Hematopoietic multipotent progenitor cell treated with erythropoietin and hydrocortisone succinate and interleukin-3 and kit ligand, for 17 days (in vitro differentiated cells): Measurements from ENCODE around the gene BATF3.
"Not testable (repeated sequence)": the region's sequence is repeated elsewhere in the genome, so short reads cannot be mapped to it uniquely, and the experiment has no call there.

ENCODE experiments used
- DNase-seq: peaks from one replicate; pipeline ENCODE4 v3.0.0-alpha.2; 2015; ENCODE audit warnings: low spot score

BATF3 gene

DNA sequence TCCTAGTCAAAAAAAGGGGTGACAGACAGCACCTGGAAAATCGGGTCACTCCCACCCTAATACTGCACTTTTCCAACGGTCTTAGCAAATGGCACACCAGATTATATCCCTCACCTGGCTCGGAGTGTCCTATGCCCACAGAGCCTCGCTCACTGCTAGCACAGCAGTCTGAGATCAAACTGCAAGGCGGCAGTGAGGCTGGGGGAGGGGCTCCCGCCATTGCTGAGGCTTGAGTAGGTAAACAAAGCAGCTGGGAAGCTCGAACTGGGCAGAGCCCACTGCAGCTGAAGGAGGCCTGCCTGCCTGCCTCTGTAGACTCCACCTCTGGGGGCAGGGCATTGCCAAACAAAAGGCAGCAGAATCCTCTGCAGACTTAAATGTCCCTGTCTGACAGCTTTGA is 41.4 kb downstream of the BATF3 start:
- DNase-seq: not testable (repeated sequence)

DNA sequence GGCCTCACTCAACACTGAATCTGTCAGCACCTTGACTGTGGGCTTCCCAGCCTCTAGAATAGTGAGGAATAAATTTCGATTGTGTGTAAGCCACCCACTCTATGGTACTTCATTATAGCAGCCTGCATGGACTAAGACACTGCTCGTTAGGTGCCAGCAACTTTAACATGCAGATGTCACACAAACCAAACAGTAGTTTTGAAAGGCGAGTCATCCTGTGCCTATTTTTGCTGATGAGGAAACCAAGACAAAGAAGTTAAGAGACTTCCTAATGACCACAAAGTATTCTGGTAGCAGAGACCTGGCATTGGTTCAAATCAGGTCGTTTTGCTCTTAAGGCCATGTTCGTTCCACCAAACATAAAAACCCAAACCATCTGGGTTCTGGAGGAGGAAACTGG is 42.9 kb downstream of the BATF3 start:
- DNase-seq: no peak

- no peak for DNase-seq
Observed at GRCh38 chr1:212655668-212656440, 43.8 kb downstream of the BATF3 start.

DNA sequence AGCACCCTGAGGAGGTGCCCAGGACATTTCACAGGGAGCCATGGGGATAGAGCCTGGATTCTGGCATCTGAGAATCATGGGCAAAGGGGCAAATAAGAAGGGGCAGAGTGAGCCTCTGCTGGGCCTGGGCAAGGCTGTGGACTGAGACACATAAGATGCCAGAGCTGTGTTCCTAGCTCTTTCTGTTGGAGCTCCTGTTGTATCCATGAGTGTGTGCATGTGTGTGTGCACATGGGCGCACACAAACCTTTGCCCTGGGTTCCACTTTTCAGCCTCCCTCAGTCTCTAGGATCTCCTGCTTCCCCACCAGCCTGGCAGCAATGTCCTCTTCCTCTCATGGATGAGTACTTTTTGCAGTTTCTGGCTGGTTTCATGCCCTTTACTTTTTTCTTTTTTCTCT is 47.0 kb downstream of the BATF3 start:
- no peak for DNase-seq

DNA sequence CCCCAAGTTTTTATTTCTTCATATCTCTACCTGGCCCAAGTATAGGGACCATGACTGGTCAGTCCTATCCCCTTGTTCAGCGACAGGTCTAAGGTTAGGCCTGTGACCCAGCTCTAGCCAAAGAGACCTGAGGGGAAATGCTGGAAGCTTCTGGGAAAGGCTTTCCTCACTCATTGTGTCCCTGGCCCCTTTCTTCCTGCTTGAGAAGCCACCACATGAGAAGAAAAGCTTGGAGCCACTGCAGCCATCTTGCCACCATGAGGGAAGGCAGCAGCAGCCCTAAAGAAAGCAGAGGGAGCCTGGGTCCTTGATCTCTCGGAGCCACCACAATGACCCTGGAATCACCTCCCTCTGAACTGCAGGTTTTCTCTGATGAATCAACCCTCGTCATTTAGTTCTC is 47.7 kb downstream of the BATF3 start:
- DNase-seq: no peak

- DNase-seq: no peak
Observed at GRCh38 chr1:212651521-212651920, 48.1 kb downstream of the BATF3 start.

GRCh38 chr1:212650228-212650627 is 49.4 kb downstream of the BATF3 start:
- no peak for DNase-seq

GRCh38 chr1:212649020-212649419 is 50.6 kb downstream of the BATF3 start:
- no peak for DNase-seq

DNA sequence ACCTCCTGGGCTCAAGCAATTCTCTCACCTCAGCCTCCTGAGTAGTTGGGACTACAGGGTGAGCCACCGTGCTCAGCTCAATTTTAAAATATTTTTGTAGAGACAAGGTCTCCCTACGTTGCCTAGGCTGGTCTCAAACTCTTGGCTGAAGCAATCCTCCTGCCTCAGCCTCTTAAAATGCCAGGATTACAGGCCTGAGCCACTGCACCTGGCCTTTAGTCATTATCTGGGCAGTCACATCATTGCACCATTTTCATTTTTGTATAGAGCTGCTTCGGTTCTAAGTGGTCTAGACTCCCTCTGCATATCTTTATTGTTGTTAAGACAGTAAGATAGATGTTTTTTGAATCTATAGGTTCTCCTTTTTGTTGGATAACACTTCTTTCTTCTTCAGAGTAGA is 51.2 kb downstream of the BATF3 start:
- no peak for DNase-seq

DNA sequence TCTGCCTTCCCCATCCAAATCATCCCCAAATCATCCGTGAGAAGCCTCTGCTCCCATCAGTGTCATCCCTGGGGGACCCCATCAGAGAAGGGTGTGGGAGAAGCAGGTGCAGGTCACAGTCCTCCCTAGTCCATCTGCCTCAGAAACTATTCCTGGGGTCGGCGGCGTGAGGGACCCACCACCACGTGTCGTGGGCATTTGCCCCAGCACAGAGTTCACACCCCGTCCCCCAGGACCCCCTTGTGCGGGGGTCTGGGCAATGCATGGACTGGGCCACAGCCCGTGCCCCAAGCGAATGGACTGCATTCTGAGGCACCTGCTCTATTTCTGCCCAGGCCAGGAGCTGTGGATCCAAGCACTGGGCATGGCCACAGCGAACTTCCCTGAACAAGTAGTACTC is 52.6 kb downstream of the BATF3 start:
- no peak for DNase-seq

DNA sequence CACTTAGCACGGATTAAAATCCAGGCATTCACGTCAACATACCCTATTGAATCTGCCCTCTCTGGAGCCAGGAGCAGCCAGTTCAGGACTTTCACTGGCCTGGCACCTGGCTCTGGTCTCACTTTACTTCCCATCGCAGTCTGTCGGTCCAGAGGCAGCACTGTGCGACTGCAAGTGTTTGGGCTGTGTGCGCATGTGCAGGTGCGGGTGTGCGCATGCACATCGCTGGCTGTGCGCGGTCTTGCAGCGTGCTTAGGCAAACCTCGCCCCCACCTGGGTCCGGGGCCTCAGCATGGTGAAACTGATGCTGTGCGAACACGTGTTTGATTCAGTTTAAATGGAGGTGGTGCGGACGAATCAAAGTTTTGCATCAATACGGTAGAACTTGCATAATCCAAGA is 53.1 kb downstream of the BATF3 start:
- DNase-seq: no peak

- DNase-seq: no peak
Observed at GRCh38 chr1:212645546-212646543, 53.8 kb downstream of the BATF3 start.

GRCh38 chr1:212644866-212645545 is 54.6 kb downstream of the BATF3 start:
- DNase-seq: no peak

DNA sequence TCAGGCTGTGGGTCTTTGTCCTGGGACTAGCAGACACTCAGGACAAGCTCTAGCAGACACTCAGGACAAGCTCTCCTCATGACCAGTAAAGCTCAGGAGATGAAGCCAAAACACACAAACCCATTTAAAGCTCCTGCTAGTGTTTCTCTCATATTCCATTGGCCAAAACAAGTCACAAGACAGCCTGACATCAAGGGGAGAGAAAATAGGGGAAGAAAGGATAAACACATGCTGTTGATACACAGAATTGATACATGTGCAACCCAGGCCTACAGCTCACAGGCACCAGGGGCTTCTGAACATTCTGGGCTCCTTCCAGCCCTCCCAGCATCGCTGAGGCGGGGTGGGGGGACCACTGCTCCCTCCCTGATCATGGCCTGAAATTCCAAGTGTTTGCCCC is 55.8 kb downstream of the BATF3 start:
- DNase-seq: no peak

- DNase-seq: no peak
Observed at GRCh38 chr1:212641956-212642355, 57.7 kb downstream of the BATF3 start.

DNA sequence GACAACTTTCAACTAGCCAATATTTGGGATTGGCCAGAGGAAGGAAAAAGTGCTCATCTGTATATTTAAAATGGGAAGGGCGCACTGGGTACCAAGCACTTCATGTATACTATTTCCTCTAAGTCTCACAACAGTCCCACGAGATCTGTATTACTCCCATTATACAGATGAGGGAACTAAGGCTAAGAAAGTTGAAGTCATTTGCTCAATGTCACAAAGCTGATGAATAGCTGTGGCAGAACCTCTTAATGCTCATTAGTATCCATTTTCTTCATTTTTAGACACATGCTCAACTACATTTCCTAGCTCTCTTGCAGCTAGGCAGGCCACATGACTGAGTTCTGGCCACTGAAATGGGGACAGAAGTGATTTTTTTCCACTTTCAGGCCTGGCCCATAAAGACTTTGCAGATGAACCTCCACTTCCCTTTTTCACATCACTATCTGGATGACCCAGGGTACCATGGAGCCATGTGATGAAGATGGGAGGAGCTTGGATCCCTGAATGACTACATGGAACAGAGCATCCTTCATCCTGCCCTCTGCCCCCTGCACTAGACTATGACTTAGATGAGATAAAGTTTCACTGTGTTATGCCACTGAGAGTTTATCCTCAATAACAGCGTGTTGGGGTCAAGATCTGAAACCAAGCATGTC is 59.3 kb downstream of the BATF3 start:
- DNase-seq: no peak

- not testable (repeated sequence) for DNase-seq
Observed at GRCh38 chr1:212639524-212639923, 60.1 kb downstream of the BATF3 start.

DNA sequence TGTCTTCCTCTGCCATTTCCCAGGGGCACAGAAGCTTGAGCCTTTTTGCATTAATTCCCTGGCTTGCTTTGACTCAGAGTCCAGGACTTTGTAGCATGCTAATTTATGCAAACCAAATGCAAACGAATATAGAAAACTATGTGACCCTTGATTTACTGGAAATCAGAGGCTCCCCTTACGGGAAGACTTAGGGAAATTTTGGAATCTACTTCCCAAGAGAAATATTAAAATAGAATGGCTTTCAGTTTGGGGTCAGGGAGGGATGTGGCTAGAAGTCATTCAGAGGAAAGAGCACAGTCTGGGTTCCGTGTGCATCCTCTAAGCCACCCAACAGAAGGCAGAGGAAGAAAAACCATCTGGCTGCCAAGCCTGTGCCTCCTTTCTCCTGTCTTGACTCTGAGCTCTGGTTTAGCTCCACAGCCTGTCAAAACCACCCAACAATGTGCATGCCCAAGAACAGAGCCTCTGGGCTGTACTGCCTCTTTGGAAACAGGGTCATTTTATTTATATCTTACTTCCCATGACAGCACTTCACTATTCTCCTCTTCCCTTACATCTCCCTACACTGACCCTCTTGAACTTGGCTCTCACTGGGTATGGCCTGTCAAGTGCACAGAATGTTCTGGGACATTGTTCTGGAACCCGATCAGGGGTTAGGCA is 61.0 kb downstream of the BATF3 start:
- DNase-seq: no peak

GRCh38 chr1:212637902-212638301 is 61.7 kb downstream of the BATF3 start:
- DNase-seq: no peak
